ENCODE results near the gene HIGD1A. TPM values are rescaled to one million over a fixed set of nuclear protein-coding genes. Genes with fewer than 3 reads are reported as not detected.

The HIGD1A gene
- total and polyA plus RNA-seq, 2 of the 8 experiments (the other 6 are each of a cell fraction or from before 2014, with no cell fraction given), result 67.3 to 95.4 TPM

DNA sequence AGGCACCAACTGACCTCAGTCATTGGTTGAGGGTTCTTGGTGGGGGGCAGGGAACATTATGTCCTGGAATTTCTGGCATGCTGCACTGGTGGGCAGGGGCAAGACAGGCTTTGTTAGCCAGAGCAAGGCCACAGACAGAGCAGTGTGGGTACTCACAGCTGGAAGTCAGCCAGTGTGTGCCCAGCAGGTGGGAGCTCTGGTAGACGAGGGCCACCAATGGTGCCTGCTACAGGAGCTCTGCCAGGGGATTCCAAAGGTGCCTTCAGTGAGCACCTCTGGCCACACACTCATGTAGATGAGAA is 40.1 kb upstream of the HIGD1A start:
- Histone ChIP-seq H4K91ac (replicated peaks; ENCODE audit: insufficient read length, low read length) (no peak overlapping the region), H3K23me2 (ENCODE audit: low read depth, low read length) (no peaks in the 10 kb centered on the region), H3K27ac (ENCODE audit: low read depth, low read length) (no peak overlapping the region), H3K36me3 (ENCODE audit: control insufficient read depth in 2 of 4, insufficient read depth in 4 of 4, low read length in 3 of 4) (no peaks in the 10 kb centered on the region), H2BK20ac (ENCODE audit: low read length) (no peak overlapping the region), H4K5ac (ENCODE audit: insufficient read length, low read depth, low read length) (no peak overlapping the region), H2BK12ac (ENCODE audit: low read depth, low read length) (peak overlapping the region; percentile 10; the same call in 1 of the 2 replicates), H4K8ac (ENCODE audit: extremely low read depth, insufficient read depth, low read length) (no peak overlapping the region), H3K4me2 (ENCODE audit: insufficient read depth in 1 of 2, low read depth in 2 of 2, low read length in 2 of 2) (no peak overlapping the region; a peak in 1 of 4 replicates), H3K14ac (ENCODE audit: insufficient read length) (peak overlapping the region; percentile 82), H2BK5ac (ENCODE audit: low read depth, low read length) (0 out of 2 replicates have a peak overlapping the region, but pooled peaks have one; percentile 77), H3K79me2 (ENCODE audit: control insufficient read depth in 1 of 2, insufficient read depth in 2 of 2, low read length in 2 of 2) (no peaks in the 10 kb centered on the region), H3K18ac (ENCODE audit: extremely low read depth, low read length) (no peak overlapping the region), H2BK15ac (ENCODE audit: low read length) (no peak overlapping the region; the same call in 1 of the 2 replicates), H2AFZ (ENCODE audit: low read length) (no peak overlapping the region), H3K4ac (replicated peaks; ENCODE audit: insufficient read length, low read depth, low read length) (no peak overlapping the region), H3K4me3 (ENCODE audit: extremely low read depth in 1 of 4, insufficient read depth in 2 of 4, low read depth in 3 of 4, low read length in 4 of 4) (no peak overlapping the region), H3K23ac (ENCODE audit: insufficient read length) (no peak overlapping the region), H3K9ac (replicated peaks in 1 of 4; ENCODE audit: extremely low read depth in 1 of 4, low read depth in 3 of 4, low read length in 3 of 4) (no peak overlapping the region), H4K20me1 (replicated peaks in 1 of 2; ENCODE audit: control insufficient read depth in 1 of 2, insufficient read depth in 2 of 2, low read length in 2 of 2) (no peaks in the 10 kb centered on the region), H3K79me1 (ENCODE audit: low read depth, low read length) (no peaks in the 10 kb centered on the region), H3K9me3 (ENCODE audit: insufficient read depth in 2 of 2, low read depth in 1 of 2, low read length in 1 of 2) (no peaks in the 10 kb centered on the region), H2AK5ac (ENCODE audit: low read depth, low read length) (no peak overlapping the region), H3K4me1 (replicated peaks in 1 of 4; ENCODE audit: control insufficient read depth in 3 of 4, insufficient read depth in 4 of 4, low read length in 3 of 4) (peaks cover 0 to 16% (median 4%) of the 10 kb centered on the region in 4 experiments; a peak in 6 of 7 replicates), H3K27me3 (replicated peaks in 1 of 4; ENCODE audit: control insufficient read depth in 3 of 4, extremely low read depth in 1 of 4, insufficient read depth in 3 of 4, low read length in 3 of 4) (no peaks in the 10 kb centered on the region), H3K56ac (replicated peaks; ENCODE audit: insufficient read length, low read depth, low read length) (no peak overlapping the region), H2BK120ac (replicated peaks; ENCODE audit: low read depth, low read length) (no peak overlapping the region)
- peak in 1 of 2 experiments; percentile 46 for DNase-seq (ENCODE audit: low read depth in 1 of 2, low spot score in 2 of 2)
- ChIA-PET POLR2A (ENCODE audit: partially characterized antibody) (no interaction called here), CTCF (ENCODE audit: partially characterized antibody) (interaction anchor here (0.7 to 2.5 kb wide), 5 partner anchors 9 to 98 kb away, joined by 3 to 15 read pairs (median 3); no protein-coding TSS in a partner anchor)
- TF ChIP-seq MAFK (IDR thresholded peaks at IDR 0.05; ENCODE audit: low read depth, low read length) (no peak), TEAD4 (IDR thresholded peaks at IDR 0.05; ENCODE audit: low read depth, low read length) (peak; percentile 92)
- TF ChIP-seq, protein P1, sequence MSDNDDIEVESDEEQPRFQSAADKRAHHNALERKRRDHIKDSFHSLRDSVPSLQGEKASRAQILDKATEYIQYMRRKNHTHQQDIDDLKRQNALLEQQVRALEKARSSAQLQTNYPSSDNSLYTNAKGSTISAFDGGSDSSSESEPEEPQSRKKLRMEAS (IDR thresholded peaks at IDR 0.05), result peak; percentile 58; the same call in 1 of the 2 replicates
- FAIRE-seq, result no peak
- WGBS, 2 experiments (ENCODE audit: extremely low coverage in 1 of 2, insufficient coverage in 1 of 2, insufficient read length in 1 of 2, insufficient replicate concordance in 2 of 2, low coverage in 1 of 2, low lambda C conversion rate in 2 of 2, missing lambda C conversion rate in 1 of 2), result 82% methylated on average over 1 of the region's 1 CpG; no CpG with 5 or more reads in 1 of the 2 experiments

Measured in H1 (cell line).